SU-DHL-6 (cell line): ENCODE results near the gene ERBB4.

Experiments
- H2AFZ ChIP-seq: fragments of 200-600 bp; sonication (generic); 2 replicates; pipeline ENCODE4 v1.6.1; 2014; ENCODE audit warnings: low read depth, mild to moderate bottlenecking, moderate library complexity, mixed read lengths, antibody characterized with exemption, low read length; ENCODE audit not compliant: severe bottlenecking
- H3F3A ChIP-seq: fragments of 200-600 bp; shearing (Covaris generic); 2 replicates; pipeline ENCODE4 v1.6.0; 2016; ENCODE audit warnings: antibody characterized with exemption, mild to moderate bottlenecking; ENCODE audit not compliant: insufficient read depth
- H3K27ac ChIP-seq: fragments of 200-600 bp; sonication (generic); 2 replicates; pipeline ENCODE4 v1.5.1; 2016; ENCODE audit warnings: low read depth, mild to moderate bottlenecking, low read length, moderate library complexity, mixed read lengths
- H3K27me3 ChIP-seq: fragments of 200-600 bp; sonication (generic), shearing (Covaris generic); 2 replicates; pipeline ENCODE4 v1.6.0; 2014; ENCODE audit warnings: mild to moderate bottlenecking, low read length
- H3K36me3 ChIP-seq: fragments of 200-600 bp; sonication (generic); 2 replicates; pipeline ENCODE4 v1.6.1; 2014; ENCODE audit warnings: mild to moderate bottlenecking, low read length, mixed read lengths
- H3K4me2 ChIP-seq: fragments of 300-600, 200-600 bp; shearing (Covaris generic), sonication (generic); 2 replicates; pipeline ENCODE4 v1.6.0; 2014; ENCODE audit warnings: low read length, low read depth, mild to moderate bottlenecking; ENCODE audit not compliant: poor library complexity, severe bottlenecking
- H3K4me3 ChIP-seq: fragments of 200-600 bp; sonication (generic); 2 replicates; pipeline ENCODE4 v1.5.1; 2014; ENCODE audit warnings: antibody characterized with exemption, low read length, mild to moderate bottlenecking, mixed read lengths; ENCODE audit not compliant: insufficient read depth, poor library complexity, severe bottlenecking
- H3K79me2 ChIP-seq: fragments of 200-600 bp; sonication (generic); 2 replicates; pipeline ENCODE4 v1.6.1; 2014; ENCODE audit warnings: mild to moderate bottlenecking, low read length, moderate library complexity; ENCODE audit not compliant: insufficient read depth
- H3K9ac ChIP-seq: fragments of 200-600 bp; sonication (generic); 2 replicates; pipeline ENCODE4 v1.7.0; 2014; ENCODE audit warnings: mild to moderate bottlenecking, low read length
- H3K9me2 ChIP-seq: fragments of 200-600 bp; sonication (generic); replicated peaks from 2 replicates; pipeline ENCODE4 v1.6.1; 2014; ENCODE audit warnings: low read length; ENCODE audit not compliant: insufficient read depth
- H3K9me3 ChIP-seq: fragments of 200-600 bp; sonication (generic); 2 replicates; pipeline ENCODE4 v1.6.1; 2014; ENCODE audit warnings: low read length, mixed read lengths; ENCODE audit not compliant: insufficient read depth
- H4K20me1 ChIP-seq: fragments of 200-600 bp; sonication (generic); 2 replicates; pipeline ENCODE4 v1.6.1; 2014; ENCODE audit warnings: low read depth, mild to moderate bottlenecking, antibody characterized with exemption, low read length, moderate library complexity, mixed read lengths
- EZH2phosphoT487 ChIP-seq: fragments of 200-600 bp; sonication (generic), shearing (Covaris generic); conservative IDR thresholded peaks from 2 replicates; pipeline ENCODE4 v1.6.1; 2018; ENCODE audit warnings: mild to moderate bottlenecking, antibody characterized with exemption, low read length, moderate library complexity, mixed read lengths
- TF ChIP-seq, protein P1 (sequence below): fragments of 200-600 bp; sonication (generic); IDR thresholded peaks from one replicate; pipeline ENCODE4 v1.5.1; 2017; ENCODE audit warnings: antibody characterized with exemption, mild to moderate bottlenecking, low read length, moderate library complexity; ENCODE audit not compliant: insufficient read depth, poor library complexity, severe bottlenecking

Gene ERBB4

DNA sequence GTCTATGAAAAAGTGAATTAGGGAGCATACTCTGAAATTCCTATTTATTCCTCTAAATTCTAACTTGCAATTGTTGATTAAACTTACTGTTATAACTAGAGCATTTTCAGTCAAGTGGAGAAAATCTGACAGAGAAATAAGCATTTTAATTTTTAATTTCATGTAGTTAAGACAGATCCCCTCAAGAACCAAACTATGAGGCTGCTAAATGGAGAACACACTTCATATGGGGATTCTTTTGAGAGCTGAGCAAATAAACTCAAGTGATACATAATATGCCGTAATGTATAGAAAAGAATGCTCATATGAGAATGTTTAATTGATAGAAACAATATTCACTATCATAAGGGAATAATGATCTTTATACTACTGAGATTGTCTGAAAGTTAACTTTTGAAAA lies 340.8 kb downstream of the ERBB4 start:
- H3K9me2 ChIP-seq = no peaks in the 10 kb centered on the region
- H3K27me3 ChIP-seq = no peaks in the 10 kb centered on the region
- H3K9ac ChIP-seq = no peak overlapping the region
- H3F3A ChIP-seq = no peaks in the 10 kb centered on the region
- H3K79me2 ChIP-seq = no peaks in the 10 kb centered on the region
- H3K36me3 ChIP-seq = no peaks in the 10 kb centered on the region
- H4K20me1 ChIP-seq = no peaks in the 10 kb centered on the region
- no peak overlapping the region for H2AFZ ChIP-seq
- H3K27ac ChIP-seq = no peak overlapping the region
- TF ChIP-seq, protein P1, sequence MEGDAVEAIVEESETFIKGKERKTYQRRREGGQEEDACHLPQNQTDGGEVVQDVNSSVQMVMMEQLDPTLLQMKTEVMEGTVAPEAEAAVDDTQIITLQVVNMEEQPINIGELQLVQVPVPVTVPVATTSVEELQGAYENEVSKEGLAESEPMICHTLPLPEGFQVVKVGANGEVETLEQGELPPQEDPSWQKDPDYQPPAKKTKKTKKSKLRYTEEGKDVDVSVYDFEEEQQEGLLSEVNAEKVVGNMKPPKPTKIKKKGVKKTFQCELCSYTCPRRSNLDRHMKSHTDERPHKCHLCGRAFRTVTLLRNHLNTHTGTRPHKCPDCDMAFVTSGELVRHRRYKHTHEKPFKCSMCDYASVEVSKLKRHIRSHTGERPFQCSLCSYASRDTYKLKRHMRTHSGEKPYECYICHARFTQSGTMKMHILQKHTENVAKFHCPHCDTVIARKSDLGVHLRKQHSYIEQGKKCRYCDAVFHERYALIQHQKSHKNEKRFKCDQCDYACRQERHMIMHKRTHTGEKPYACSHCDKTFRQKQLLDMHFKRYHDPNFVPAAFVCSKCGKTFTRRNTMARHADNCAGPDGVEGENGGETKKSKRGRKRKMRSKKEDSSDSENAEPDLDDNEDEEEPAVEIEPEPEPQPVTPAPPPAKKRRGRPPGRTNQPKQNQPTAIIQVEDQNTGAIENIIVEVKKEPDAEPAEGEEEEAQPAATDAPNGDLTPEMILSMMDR = no peak
- TF ChIP-seq EZH2phosphoT487 = no peak
- no peak overlapping the region for H3K4me3 ChIP-seq
- no peak overlapping the region for H3K4me2 ChIP-seq
- no peaks in the 10 kb centered on the region for H3K9me3 ChIP-seq

DNA sequence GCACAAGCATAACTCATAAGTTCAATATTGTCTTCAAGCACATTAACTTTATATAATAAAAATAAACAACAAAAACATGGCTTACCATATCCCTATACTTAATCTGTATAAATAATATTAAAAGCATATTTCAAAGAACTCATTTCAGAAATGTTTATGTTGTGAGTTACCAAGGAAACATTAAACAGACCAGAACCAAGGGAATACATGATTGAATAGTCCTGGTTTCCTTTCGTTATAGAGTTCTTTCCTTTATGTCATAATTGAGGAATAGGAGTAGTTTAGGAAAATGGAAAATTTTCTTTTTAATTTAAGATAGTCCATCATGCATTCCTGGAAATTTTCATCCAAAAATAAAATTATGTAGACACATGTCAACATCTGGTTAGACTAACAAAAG lies 343.0 kb downstream of the ERBB4 start:
- no peak overlapping the region for H3K9ac ChIP-seq
- H3K27me3 ChIP-seq = no peaks in the 10 kb centered on the region
- H3K4me2 ChIP-seq = no peak overlapping the region
- H3F3A ChIP-seq = no peaks in the 10 kb centered on the region
- no peaks in the 10 kb centered on the region for H3K9me2 ChIP-seq
- H2AFZ ChIP-seq = no peak overlapping the region
- H4K20me1 ChIP-seq = no peaks in the 10 kb centered on the region
- no peaks in the 10 kb centered on the region for H3K9me3 ChIP-seq
- H3K79me2 ChIP-seq = no peaks in the 10 kb centered on the region
- no peak overlapping the region for H3K4me3 ChIP-seq
- H3K27ac ChIP-seq = no peak overlapping the region
- H3K36me3 ChIP-seq = no peaks in the 10 kb centered on the region
- TF ChIP-seq EZH2phosphoT487 = no peak
- TF ChIP-seq, protein P1 = no peak

GRCh38 chr2:212194396-212194795 lies 344.2 kb downstream of the ERBB4 start:
- H4K20me1 ChIP-seq = no peaks in the 10 kb centered on the region
- H3F3A ChIP-seq = no peaks in the 10 kb centered on the region
- H3K27ac ChIP-seq = no peak overlapping the region
- TF ChIP-seq, protein P1 = no peak
- TF ChIP-seq EZH2phosphoT487 = no peak
- H2AFZ ChIP-seq = no peak overlapping the region
- no peak overlapping the region for H3K4me3 ChIP-seq
- H3K9me2 ChIP-seq = no peaks in the 10 kb centered on the region
- no peak overlapping the region for H3K4me2 ChIP-seq
- no peak overlapping the region for H3K9ac ChIP-seq
- no peaks in the 10 kb centered on the region for H3K27me3 ChIP-seq
- no peaks in the 10 kb centered on the region for H3K36me3 ChIP-seq
- no peaks in the 10 kb centered on the region for H3K79me2 ChIP-seq
- no peaks in the 10 kb centered on the region for H3K9me3 ChIP-seq
